OCI-LY3 (cell line): ENCODE results near the gene FPGT.

Source experiments
- CTCF ChIP-seq: fragments of 200-600, 300-600 bp; sonication (generic); IDR thresholded peaks from 2 replicates; pipeline ENCODE4 v1.5.1; 2014; ENCODE audit warnings: antibody characterized with exemption, low read length, low read depth
- EZH2phosphoT487 ChIP-seq: fragments of 200-600 bp; shearing (Covaris generic); IDR thresholded peaks from 2 replicates; pipeline ENCODE4 v1.6.1; 2018; ENCODE audit warnings: antibody characterized with exemption, mixed run types, low read depth

GRCh38 chr1:74161497-74161896 is 36.5 kb upstream of the FPGT start:
- TF ChIP-seq CTCF (no peak), EZH2phosphoT487 (no peak)
